D341Med (cell line): ENCODE data around the gene DENND1A.

Experiments used
- DNase-seq: peaks from one replicate; pipeline ENCODE4 v3.0.0; 2012; ENCODE audit warnings: low spot score

The DENND1A gene

DNA sequence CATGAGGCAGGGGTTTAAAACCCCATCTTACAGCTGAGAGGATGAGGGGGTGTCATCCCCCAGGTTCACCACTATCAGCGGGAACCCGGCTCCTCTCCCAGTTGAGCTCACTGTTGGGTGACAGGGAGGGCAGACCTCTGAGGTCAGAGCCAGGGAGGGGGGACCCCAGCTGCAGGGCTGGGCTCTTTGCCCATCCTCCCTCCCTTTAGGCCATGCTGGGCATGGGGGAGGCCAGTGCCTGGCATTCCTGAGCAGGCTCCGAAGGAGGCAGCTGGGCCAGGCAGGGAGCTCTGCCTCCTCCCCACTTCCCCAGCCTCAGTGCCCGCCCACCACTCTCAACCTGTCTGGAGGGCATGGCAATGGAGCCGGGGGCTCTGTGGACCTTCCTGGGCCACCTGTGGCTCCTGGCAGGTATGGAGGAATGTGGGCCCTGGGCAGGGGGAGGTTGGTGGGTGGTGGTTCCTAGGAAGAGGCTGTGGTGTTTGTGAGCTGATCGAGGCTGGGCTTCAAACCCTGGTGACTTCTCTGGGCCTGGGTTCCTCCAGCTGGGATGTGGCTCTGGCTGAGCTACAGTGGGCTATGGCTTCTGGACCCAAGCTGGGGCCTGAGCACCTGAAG lies 561.3 kb downstream of the DENND1A start:
- DNase-seq = no peak

DNA sequence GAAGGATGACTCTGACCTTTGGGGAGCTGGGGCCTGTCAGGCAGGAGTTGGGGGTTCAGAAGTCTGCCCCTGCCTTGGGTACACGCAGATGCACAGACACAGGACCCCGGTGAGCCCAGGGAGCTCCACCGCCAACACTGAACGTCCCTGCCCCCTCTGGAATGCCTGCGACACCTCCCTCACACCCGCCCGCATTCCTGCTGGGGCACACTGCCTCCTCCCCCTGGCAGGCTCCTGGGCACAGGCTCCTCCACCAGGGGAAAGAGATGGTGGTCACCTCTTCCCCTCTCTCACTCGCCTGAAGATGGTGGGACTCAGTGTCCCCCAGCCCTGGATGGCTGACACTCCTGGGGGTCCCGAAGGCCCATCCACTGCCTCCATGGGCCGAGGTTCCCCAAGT lies 561.9 kb downstream of the DENND1A start:
- DNase-seq = no peak

- no peak for DNase-seq
Observed at GRCh38 chr9:123365881-123366528, 563.9 kb downstream of the DENND1A start.

DNA sequence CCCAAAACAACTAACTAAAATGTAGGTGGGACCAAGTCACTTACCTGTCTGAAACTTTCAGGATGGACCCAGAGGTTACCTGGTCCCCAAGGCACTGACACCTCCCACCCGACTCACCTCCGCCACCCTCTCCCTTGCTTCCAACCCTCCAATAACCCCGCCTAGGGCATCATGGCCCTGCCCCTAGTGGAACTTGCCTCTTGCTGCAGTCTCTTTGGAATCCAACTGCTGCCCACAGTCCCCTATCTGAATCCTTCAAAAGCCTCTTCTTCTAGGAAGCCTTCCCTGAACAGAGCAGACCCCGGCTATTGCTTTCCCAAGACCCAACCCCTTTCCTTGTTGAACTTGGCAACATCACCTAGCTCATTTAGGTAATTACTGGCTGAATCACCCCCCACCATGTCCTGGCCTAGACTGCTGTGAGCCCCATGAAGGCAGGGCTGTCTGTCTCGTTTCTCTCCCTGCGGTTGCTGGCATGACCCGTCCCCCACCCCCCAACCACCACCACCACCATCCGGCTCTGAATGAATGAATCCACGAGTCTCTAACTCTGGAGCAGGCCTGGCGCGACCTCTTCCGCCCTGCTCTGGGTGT lies 564.5 kb downstream of the DENND1A start:
- no peak for DNase-seq

DNA sequence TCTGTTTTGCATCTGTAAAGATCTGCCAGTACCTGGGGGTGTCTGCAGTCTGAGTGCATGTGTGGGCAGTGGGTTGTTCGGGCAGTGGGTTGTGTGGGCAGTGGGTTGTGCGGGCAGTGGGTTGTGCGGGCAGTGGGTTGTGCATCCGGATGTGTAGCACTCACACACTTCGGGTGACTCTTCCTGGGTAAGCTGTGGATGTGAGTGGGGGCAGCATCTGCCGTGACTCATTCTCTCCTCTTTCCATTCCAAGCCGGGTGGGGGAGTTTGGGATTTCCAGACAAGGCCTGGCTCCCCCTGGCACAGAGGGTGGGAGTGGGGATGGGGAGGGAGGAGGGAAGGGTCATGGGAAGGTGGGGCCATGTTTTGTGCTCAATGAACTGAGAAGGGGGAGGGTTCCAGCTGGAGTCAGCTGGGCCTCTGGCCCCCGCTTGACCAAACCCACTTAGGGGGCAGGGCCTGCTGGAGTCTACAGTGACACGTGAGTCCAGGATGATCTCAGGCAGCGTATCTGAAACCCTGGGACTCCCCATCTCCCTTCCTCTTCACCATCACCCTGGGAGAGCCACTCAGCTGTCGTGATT lies 565.6 kb downstream of the DENND1A start:
- no peak for DNase-seq

DNA sequence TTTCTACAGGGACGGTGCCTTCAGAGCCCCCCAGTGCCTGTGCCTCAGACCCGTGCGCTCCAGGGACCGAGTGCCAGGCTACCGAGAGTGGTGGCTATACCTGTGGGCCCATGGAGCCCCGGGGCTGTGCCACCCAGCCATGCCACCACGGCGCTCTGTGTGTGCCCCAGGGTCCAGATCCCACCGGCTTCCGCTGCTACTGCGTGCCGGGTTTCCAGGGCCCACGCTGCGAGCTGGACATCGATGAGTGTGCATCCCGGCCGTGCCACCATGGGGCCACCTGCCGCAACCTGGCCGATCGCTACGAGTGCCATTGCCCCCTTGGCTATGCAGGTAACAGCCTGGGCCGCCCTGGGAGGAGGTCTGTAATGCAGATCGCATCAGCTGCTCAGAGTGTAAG lies 567.1 kb downstream of the DENND1A start:
- DNase-seq = no peak

- DNase-seq = no peak
Observed at GRCh38 chr9:123361731-123362510, 568.0 kb downstream of the DENND1A start.

DNA sequence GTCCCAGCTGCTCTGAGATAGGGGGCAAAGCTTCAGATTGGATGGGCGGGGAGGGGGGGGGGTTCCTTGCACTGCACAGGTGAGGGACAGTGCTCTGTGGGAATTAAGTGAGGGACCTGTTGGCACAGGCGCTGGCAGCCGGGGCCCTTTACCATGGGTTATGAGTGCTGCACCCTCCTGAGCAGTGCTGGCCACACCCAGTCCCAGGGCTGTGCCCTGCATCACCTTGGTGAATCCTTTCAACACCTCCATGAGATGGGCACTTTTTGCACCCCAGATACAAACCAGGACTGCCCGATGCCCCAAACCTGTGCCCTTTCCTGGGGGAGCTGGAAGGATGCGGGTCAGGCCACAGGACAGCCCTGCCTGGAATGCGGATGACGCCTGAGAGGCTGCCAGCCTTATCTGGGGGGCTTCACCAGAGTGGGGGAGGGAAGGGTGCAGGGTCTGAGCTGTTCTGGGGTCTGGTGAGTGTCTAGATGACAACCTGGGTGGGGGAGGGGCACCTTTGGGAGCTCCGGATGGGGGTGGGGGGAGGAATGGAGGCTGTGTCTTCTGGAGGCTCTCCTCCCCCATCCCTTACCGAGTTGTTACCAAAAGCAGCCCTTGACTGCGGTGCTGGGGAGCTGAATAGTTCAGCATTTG lies 568.7 kb downstream of the DENND1A start:
- DNase-seq = peak; percentile 70

GRCh38 chr9:123360161-123361085 lies 569.5 kb downstream of the DENND1A start:
- DNase-seq = peak; percentile 96

DNA sequence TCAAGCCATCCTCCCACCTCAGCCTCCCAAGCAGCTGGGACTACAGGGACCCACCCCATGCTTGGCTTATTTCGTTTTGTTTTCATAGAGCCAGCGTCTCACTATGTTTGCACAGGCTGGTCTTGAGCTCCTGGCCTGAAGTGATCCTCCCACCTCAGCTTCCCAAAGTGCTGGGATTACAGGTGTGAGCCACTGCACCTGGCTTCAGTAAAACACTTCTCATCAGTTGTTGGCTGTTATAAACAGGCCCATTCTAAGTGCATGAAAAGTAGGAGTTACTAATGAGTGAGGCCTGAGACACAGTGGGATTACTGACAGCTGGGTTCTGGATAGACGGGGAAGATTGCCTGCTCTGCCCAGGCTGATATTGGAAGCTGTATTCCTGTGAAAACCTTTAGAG lies 570.4 kb downstream of the DENND1A start:
- no peak for DNase-seq

GRCh38 chr9:123359106-123359505 lies 570.8 kb downstream of the DENND1A start:
- DNase-seq = no peak

- DNase-seq = no peak
Observed at GRCh38 chr9:123358181-123358905, 571.6 kb downstream of the DENND1A start.

GRCh38 chr9:123357743-123358059 lies 572.2 kb downstream of the DENND1A start:
- DNase-seq = no peak

GRCh38 chr9:123356851-123357742 lies 572.8 kb downstream of the DENND1A start:
- no peak for DNase-seq

- DNase-seq = no peak
Observed at GRCh38 chr9:123355761-123356431, 574.0 kb downstream of the DENND1A start, which contains the start of gene CRB2. Gene CRB2 (plus strand): TSS chr9:123356197. CDS start chr9:123356261, 64 bp downstream.

- DNase-seq = no peak
Observed at GRCh38 chr9:123354806-123355508, 575.0 kb downstream of the DENND1A start.

- DNase-seq = peak; percentile 88
Observed at GRCh38 chr9:123353984-123354591, 575.8 kb downstream of the DENND1A start.
